A549 treated with AZD9567 at 1 μM for 4 hours (cell line): ENCODE data around the gene CCN2. TPM values are rescaled to one million over a fixed set of nuclear protein-coding genes. Genes with fewer than 3 reads are reported as not detected.

Source experiments
- total RNA-seq: library from RNA; stranded (reverse); fragments of 200-300 nt; extraction: Qiagen RNA extraction; gene quantifications from 5 replicates; pipeline ENCODE4 v1.2.3, GENCODE V29; 2022; ENCODE audit not compliant: insufficient read depth

The CCN2 gene, protein sequence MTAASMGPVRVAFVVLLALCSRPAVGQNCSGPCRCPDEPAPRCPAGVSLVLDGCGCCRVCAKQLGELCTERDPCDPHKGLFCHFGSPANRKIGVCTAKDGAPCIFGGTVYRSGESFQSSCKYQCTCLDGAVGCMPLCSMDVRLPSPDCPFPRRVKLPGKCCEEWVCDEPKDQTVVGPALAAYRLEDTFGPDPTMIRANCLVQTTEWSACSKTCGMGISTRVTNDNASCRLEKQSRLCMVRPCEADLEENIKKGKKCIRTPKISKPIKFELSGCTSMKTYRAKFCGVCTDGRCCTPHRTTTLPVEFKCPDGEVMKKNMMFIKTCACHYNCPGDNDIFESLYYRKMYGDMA
- 98.5 to 168 TPM (median 137 TPM) in 5 replicates for total RNA-seq

DNA sequence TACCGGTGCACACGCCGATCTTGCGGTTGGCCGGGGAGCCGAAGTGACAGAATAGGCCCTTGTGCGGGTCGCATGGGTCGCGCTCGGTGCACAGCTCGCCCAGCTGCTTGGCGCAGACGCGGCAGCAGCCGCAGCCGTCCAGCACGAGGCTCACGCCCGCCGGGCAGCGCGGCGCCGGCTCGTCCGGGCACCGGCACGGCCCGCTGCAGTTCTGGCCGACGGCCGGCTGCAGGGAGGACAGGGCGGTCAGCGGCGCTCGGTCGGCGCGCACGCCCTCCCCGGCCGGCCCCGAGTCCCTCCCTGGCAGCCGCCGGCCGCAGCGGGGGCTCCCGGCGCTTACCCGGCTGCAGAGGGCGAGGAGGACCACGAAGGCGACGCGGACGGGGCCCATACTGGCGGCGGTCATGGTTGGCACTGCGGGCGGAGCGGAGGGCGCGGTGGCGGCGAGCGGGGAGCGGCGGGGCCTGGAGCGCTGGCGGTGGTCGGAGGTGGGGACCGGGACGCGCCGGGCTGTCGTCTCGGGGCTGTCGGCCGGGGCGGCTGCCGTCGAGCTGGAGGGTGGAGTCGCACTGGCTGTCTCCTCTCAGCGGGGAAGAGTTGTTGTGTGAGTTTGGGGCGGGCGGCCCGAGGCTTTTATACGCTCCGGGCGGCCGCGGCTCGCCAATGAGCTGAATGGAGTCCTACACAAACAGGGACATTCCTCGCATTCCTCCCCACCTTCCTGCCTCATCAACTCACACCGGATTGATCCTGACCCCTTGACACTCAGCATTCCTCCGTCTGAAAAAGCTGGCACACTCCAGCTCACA, at the start of gene CCN2:
CCN2 (minus strand) TSS at position 606 of the 809 bp plus-strand sequence; CDS start at position 406, 200 bp downstream.

Other genes starting within 250 kb of the CCN2 start
- not detected in 5 replicates for gene OR2A4, start 250.0 kb downstream of the CCN2 start, total RNA-seq
- not detected in 5 replicates for gene CTAGE9, start 240.4 kb downstream of the CCN2 start, total RNA-seq
- 1.2 to 1.7 TPM (median 1.5 TPM) in 5 replicates for gene ENPP1, start 143.4 kb downstream of the CCN2 start, total RNA-seq